HepG2 (cell line): ENCODE results near the gene NHSL1. TPM values are rescaled to one million over a fixed set of nuclear protein-coding genes. Genes with fewer than 3 reads are reported as not detected.

Experiments
- KDM3A ChIP-seq: IDR thresholded peaks from 2 replicates; pipeline ENCODE4 v1.6.1; 2018; ENCODE audit warnings: low read depth, missing compliant biosample characterization
- MYNN ChIP-seq: sonication (generic); formaldehyde crosslinking; IDR thresholded peaks from 2 replicates; pipeline ENCODE4 v1.4.0; 2020; ENCODE audit warnings: mild to moderate bottlenecking, low read depth, missing genetic modification reagents
- SOX6 ChIP-seq, 2 experiments: fragments of 450-650 bp in 1 of 2; sonication (generic) in 1 of 2; formaldehyde crosslinking in 1 of 2; IDR thresholded peaks; 2 replicates each; pipeline versions ENCODE4 v1.4.0 to v1.6.1; 2017 to 2020; ENCODE audit warnings: antibody characterized with exemption in 1 of 2, mild to moderate bottlenecking in 1 of 2, missing genetic modification reagents in 1 of 2
- ZBTB7A ChIP-seq: sonication (generic); formaldehyde crosslinking; IDR thresholded peaks from 2 replicates; pipeline ENCODE4 v1.8.0; 2022; ENCODE audit warnings: mild to moderate bottlenecking, missing genetic modification reagents
- ZNF335 ChIP-seq: sonication (generic); formaldehyde crosslinking; IDR thresholded peaks from 2 replicates; pipeline ENCODE4 v1.4.0; 2020; ENCODE audit warnings: missing genetic modification reagents
- ZNF674 ChIP-seq: sonication (generic); formaldehyde crosslinking; IDR thresholded peaks from 2 replicates; pipeline ENCODE4 v1.5.0; 2020; ENCODE audit warnings: low read depth, mild to moderate bottlenecking, missing genetic modification reagents
- ZNF777 ChIP-seq: sonication (generic); formaldehyde crosslinking; IDR thresholded peaks from 2 replicates; pipeline ENCODE4 v1.4.0; 2020; ENCODE audit warnings: missing genetic modification reagents
- ZNF879 ChIP-seq: sonication (generic); formaldehyde crosslinking; IDR thresholded peaks from 2 replicates; pipeline ENCODE4 v1.8.1; 2023; ENCODE audit warnings: missing genetic modification reagents
- polyA plus RNA-seq, 8 experiments: library from polyadenylated mRNA; depleted of rRNA in 3 of 8; stranded (reverse) in 7 of 8; unstranded in 1 of 8; fragments of >200 nt; fragmentation: Illumina TruSeq in 4 of 8; extraction: Trizol in 4 of 8; gene quantifications; 2 replicates each; pipeline versions ENCODE4 v1.2.1 to v1.2.3, GENCODE V29; 2011 to 2016; ENCODE audit warnings: low read depth in 4 of 8, missing spikeins in 1 of 8, mixed read lengths in 1 of 8; ENCODE audit not compliant: insufficient read depth in 1 of 8
- total RNA-seq, 5 experiments: library from RNA; depleted of rRNA; stranded (reverse); fragments of >200 nt; fragmentation: Illumina TruSeq; extraction: Trizol; gene quantifications; 2 replicates each; pipeline ENCODE4 v1.2.3, GENCODE V29; 2016; ENCODE audit warnings: low read depth in 1 of 5
- TF ChIP-seq, protein P1 (sequence below): sonication (generic); formaldehyde crosslinking; IDR thresholded peaks from one replicate; pipeline ENCODE4 v1.5.1; 2020; ENCODE audit warnings: mild to moderate bottlenecking, missing genetic modification reagents; ENCODE audit errors: not compliant biosample characterization
- TF ChIP-seq, protein P2 (sequence below): sonication (generic); formaldehyde crosslinking; IDR thresholded peaks from 2 replicates; pipeline ENCODE4 v1.4.0; 2020; ENCODE audit warnings: mild to moderate bottlenecking, missing genetic modification reagents
- TF ChIP-seq, protein P3 (sequence below): sonication (generic); formaldehyde crosslinking; IDR thresholded peaks from 2 replicates; pipeline ENCODE4 v1.4.0; 2020; ENCODE audit warnings: missing genetic modification reagents, borderline replicate concordance

Gene NHSL1
- total and polyA plus RNA-seq, 2 of the 13 experiments (the other 11 are each of a cell fraction or from before 2014, with no cell fraction given), result 24.9 to 53.6 TPM

DNA sequence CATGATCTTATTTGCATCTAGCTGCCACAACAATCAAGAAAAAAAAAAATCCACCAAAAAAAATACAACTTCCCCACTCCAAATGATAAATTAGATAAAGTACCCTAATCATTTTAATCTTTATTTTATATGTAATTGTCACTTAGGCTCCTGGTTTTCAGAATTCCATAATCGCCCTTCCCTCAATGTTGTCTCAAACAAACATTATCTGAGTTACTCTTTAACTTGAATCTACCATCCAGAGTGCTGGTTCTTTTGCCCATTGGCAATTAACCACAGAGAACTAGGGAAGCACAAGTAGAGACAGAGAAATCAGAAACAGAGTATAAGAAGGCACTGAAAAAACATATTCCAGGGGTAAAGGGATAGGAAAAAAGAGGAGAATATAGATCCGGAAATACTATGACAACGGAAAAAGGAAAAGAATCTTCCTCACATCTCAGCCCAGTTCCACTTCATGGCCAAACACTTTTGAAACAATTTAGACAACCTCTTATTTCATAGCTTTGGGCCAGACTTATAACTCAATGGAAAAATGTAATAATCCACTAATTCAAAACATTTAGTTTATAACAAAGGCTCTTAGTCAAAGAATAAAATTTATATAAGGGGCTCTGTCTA is 861 bp upstream of the NHSL1 start (continued):
- TF ChIP-seq, protein P1, sequence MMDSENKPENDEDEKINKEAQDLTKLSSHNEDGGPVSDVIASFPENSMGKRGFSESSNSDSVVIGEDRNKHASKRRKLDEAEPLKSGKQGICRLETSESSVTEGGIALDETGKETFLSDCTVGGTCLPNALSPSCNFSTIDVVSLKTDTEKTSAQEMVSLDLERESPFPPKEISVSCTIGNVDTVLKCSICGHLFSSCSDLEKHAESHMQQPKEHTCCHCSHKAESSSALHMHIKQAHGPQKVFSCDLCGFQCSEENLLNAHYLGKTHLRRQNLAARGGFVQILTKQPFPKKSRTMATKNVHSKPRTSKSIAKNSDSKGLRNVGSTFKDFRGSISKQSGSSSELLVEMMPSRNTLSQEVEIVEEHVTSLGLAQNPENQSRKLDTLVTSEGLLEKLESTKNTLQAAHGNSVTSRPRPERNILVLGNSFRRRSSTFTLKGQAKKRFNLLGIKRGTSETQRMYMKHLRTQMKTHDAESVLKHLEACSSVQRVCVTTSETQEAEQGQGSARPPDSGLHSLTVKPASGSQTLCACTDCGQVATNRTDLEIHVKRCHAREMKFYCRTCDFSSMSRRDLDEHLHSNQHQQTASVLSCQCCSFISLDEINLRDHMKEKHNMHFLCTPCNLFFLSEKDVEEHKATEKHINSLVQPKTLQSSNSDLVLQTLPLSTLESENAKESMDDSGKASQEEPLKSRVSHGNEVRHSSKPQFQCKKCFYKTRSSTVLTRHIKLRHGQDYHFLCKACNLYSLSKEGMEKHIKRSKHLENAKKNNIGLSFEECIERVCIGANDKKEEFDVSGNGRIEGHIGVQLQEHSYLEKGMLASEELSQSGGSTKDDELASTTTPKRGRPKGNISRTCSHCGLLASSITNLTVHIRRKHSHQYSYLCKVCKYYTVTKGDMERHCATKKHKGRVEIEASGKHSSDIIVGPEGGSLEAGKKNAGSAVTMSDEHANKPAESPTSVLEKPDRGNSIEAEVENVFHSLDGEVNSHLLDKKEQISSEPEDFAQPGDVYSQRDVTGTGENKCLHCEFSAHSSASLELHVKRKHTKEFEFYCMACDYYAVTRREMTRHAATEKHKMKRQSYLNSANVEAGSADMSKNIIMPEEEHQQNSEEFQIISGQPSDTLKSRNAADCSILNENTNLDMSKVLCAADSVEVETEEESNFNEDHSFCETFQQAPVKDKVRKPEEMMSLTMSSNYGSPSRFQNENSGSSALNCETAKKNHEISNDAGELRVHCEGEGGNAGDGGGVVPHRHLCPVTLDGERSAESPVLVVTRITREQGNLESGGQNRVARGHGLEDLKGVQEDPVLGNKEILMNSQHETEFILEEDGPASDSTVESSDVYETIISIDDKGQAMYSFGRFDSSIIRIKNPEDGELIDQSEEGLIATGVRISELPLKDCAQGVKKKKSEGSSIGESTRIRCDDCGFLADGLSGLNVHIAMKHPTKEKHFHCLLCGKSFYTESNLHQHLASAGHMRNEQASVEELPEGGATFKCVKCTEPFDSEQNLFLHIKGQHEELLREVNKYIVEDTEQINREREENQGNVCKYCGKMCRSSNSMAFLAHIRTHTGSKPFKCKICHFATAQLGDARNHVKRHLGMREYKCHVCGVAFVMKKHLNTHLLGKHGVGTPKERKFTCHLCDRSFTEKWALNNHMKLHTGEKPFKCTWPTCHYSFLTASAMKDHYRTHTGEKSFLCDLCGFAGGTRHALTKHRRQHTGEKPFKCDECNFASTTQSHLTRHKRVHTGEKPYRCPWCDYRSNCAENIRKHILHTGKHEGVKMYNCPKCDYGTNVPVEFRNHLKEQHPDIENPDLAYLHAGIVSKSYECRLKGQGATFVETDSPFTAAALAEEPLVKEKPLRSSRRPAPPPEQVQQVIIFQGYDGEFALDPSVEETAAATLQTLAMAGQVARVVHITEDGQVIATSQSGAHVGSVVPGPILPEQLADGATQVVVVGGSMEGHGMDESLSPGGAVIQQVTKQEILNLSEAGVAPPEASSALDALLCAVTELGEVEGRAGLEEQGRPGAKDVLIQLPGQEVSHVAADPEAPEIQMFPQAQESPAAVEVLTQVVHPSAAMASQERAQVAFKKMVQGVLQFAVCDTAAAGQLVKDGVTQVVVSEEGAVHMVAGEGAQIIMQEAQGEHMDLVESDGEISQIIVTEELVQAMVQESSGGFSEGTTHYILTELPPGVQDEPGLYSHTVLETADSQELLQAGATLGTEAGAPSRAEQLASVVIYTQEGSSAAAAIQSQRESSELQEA (CRISPR knock-in tag), result no peak
- TF ChIP-seq SOX6 (IDR thresholded peaks at IDR 0.05), result no peak
- no peak for TF ChIP-seq SOX6 (CRISPR knock-in tag; IDR thresholded peaks at IDR 0.05)
- no peak for TF ChIP-seq ZNF777 (CRISPR knock-in tag)
- TF ChIP-seq MYNN (CRISPR knock-in tag), result no peak
- no peak for TF ChIP-seq ZNF879 (CRISPR knock-in tag)
- TF ChIP-seq ZNF674 (CRISPR knock-in tag), result no peak
- TF ChIP-seq, protein P2, sequence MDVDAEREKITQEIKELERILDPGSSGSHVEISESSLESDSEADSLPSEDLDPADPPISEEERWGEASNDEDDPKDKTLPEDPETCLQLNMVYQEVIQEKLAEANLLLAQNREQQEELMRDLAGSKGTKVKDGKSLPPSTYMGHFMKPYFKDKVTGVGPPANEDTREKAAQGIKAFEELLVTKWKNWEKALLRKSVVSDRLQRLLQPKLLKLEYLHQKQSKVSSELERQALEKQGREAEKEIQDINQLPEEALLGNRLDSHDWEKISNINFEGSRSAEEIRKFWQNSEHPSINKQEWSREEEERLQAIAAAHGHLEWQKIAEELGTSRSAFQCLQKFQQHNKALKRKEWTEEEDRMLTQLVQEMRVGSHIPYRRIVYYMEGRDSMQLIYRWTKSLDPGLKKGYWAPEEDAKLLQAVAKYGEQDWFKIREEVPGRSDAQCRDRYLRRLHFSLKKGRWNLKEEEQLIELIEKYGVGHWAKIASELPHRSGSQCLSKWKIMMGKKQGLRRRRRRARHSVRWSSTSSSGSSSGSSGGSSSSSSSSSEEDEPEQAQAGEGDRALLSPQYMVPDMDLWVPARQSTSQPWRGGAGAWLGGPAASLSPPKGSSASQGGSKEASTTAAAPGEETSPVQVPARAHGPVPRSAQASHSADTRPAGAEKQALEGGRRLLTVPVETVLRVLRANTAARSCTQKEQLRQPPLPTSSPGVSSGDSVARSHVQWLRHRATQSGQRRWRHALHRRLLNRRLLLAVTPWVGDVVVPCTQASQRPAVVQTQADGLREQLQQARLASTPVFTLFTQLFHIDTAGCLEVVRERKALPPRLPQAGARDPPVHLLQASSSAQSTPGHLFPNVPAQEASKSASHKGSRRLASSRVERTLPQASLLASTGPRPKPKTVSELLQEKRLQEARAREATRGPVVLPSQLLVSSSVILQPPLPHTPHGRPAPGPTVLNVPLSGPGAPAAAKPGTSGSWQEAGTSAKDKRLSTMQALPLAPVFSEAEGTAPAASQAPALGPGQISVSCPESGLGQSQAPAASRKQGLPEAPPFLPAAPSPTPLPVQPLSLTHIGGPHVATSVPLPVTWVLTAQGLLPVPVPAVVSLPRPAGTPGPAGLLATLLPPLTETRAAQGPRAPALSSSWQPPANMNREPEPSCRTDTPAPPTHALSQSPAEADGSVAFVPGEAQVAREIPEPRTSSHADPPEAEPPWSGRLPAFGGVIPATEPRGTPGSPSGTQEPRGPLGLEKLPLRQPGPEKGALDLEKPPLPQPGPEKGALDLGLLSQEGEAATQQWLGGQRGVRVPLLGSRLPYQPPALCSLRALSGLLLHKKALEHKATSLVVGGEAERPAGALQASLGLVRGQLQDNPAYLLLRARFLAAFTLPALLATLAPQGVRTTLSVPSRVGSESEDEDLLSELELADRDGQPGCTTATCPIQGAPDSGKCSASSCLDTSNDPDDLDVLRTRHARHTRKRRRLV (CRISPR knock-in tag), result peak; percentile 98
- no peak for TF ChIP-seq KDM3A
- TF ChIP-seq, protein P3, sequence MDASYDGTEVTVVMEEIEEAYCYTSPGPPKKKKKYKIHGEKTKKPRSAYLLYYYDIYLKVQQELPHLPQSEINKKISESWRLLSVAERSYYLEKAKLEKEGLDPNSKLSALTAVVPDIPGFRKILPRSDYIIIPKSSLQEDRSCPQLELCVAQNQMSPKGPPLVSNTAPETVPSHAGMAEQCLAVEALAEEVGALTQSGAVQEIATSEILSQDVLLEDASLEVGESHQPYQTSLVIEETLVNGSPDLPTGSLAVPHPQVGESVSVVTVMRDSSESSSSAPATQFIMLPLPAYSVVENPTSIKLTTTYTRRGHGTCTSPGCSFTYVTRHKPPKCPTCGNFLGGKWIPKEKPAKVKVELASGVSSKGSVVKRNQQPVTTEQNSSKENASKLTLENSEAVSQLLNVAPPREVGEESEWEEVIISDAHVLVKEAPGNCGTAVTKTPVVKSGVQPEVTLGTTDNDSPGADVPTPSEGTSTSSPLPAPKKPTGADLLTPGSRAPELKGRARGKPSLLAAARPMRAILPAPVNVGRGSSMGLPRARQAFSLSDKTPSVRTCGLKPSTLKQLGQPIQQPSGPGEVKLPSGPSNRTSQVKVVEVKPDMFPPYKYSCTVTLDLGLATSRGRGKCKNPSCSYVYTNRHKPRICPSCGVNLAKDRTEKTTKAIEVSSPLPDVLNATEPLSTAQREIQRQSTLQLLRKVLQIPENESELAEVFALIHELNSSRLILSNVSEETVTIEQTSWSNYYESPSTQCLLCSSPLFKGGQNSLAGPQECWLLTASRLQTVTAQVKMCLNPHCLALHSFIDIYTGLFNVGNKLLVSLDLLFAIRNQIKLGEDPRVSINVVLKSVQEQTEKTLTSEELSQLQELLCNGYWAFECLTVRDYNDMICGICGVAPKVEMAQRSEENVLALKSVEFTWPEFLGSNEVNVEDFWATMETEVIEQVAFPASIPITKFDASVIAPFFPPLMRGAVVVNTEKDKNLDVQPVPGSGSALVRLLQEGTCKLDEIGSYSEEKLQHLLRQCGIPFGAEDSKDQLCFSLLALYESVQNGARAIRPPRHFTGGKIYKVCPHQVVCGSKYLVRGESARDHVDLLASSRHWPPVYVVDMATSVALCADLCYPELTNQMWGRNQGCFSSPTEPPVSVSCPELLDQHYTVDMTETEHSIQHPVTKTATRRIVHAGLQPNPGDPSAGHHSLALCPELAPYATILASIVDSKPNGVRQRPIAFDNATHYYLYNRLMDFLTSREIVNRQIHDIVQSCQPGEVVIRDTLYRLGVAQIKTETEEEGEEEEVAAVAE, result no peak
- no peak for TF ChIP-seq ZNF335 (CRISPR knock-in tag)
- TF ChIP-seq ZBTB7A, result no peak
